NOMO-1 treated with DMSO at 0.1 percent for 48 hours (cell line): Measurements from ENCODE around the gene SERPINA1.

ENCODE experiments used
- DNase-seq: peaks from one replicate; lab custom pipeline; 2025; ENCODE audit not compliant: unreplicated experiment; lab: John Stamatoyannopoulos, UW

Gene SERPINA1

GRCh38 chr14:94384342-94384741, 4.1 kb downstream of the SERPINA1 start:
- no peak for DNase-seq

- DNase-seq, result no peak
Measured at GRCh38 chr14:94383777-94384176, 4.6 kb downstream of the SERPINA1 start.

- DNase-seq, result no peak
Measured at GRCh38 chr14:94382716-94383596, 5.4 kb downstream of the SERPINA1 start.

DNA sequence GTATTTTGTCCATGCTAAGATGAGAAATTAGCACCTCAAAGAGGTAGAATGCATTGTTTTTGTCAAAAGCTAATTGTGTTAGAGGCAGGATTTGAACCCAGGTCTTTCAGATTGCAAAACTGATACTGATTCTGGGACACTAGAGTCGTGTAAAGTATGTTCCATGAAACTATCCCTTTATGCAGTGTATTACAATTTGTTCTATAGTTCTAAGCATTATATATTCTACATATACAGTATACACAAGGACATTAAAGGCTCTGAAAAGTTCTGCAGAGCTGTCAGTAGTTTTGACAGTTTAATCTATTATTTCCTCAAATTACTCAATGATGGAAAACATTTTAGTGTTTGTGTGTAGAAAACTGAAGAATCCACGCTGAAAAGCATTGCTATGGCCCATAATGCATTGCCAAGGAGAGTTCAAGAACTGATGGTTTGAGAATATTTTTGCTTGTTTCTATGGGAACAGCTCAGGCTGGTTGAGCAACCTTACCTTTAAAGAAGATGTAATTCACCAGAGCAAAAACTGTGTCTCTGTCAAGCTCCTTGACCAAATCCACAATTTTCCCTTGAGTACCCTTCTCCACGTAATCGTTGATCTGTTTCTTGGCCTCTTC, 6.2 kb downstream of the SERPINA1 start:
- no peak for DNase-seq

DNA sequence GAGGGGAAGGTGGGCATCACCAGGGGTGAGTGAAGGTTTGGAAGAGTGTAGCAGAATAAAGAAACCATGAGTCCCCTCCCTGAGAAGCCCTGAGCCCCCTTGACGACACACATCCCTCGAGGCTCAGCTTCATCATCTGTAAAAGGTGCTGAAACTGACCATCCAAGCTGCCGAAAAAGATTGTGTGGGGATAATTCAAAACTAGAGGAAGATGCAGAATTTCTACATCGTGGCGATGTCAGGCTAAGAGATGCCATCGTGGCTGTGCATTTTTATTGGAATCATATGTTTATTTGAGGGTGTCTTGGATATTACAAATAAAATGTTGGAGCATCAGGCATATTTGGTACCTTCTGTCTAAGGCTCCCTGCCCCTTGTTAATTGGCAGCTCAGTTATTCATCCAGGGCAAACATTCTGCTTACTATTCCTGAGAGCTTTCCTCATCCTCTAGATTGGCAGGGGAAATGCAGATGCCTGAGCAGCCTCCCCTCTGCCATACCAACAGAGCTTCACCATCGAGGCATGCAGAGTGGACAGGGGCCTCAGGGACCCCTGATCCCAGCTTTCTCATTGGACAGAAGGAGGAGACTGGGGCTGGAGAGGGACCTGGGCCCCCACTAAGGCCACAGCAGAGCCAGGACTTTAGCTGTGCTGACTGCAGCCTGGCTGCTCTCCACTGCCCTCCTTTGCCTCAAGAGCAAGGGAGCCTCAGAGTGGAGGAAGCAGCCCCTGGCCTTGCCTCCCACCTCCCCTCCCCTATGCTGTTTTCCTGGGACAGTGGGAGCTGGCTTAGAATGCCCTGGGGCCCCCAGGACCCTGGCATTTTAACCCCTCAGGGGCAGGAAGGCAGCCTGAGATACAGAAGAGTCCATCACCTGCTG, 7.0 kb downstream of the SERPINA1 start:
- no peak for DNase-seq

DNA sequence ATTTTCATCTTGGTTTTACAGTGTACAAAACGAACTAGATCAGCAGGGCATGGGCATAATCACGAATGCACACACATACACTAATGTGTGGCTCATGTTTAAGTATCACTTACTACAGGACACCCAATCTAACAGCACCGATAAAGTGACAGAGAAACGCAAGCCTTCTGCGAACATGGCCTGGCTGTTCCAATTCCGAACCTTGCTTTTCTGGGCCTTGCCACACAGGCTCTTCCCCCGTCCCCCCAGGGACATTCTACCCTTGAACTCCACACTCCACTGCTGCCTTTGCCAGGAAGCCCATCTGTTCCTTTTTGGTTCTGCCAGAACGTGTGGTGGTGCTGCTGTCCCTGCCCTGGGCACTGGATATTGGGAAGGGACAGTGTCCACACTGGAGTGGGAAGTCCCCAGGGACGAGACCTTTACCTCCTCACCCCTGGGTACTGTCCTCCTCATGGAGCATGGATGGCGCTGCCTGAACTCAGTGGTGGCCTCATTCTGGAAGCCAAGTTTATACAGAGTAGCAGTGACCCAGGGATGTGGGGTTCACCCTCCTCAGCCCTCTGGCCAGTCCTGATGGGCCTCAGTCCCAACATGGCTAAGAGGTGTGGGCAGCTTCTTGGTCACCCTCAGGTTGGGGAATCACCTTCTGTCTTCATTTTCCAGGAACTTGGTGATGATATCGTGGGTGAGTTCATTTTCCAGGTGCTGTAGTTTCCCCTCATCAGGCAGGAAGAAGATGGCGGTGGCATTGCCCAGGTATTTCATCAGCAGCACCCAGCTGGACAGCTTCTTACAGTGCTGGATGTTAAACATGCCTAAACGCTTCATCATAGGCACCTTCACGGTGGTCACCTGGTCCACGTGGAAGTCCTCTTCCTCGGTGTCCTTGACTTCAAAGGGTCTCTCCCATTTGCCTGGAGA, 7.9 kb downstream of the SERPINA1 start:
- no peak for DNase-seq

DNA sequence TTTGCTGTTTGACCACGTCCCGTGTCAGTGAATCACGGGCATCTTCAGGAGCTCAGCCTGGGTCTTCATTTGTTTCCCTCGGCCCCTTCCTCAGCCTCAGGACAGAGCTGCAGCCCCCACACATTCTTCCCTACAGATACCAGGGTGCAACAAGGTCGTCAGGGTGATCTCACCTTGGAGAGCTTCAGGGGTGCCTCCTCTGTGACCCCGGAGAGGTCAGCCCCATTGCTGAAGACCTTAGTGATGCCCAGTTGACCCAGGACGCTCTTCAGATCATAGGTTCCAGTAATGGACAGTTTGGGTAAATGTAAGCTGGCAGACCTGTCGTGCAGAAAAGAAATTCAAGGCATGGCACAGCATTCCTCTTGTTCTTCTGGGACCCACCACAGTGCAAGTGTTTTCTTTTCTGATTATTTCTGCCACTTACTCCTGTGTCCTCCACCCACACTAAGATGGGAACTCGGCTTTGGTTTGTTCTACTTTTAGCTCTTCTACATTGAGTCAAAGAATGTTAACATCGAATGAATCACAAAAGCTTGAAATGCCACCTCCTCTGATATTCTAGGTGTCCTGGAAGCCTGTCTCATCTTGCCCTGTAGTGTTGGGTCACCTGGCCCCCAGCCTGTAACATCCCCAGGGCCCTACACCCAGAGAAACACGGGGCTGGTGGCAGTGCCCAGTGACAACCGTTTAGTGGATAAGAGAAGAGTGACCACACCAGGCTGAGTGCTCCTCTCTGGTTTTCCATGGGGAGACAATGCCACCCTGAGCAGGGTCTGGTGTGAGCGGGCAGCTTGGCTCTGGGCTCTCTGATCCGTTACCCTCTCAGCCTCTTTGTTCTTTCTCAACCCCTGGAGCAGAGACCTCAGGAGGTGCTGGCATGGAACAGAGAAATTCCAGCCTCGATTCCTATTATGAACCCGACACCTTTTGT, 8.8 kb downstream of the SERPINA1 start:
- no peak for DNase-seq

- no peak for DNase-seq
Measured at GRCh38 chr14:94378527-94379290, 9.7 kb downstream of the SERPINA1 start.

- no peak for DNase-seq
Measured at GRCh38 chr14:94377866-94378470, 10.4 kb downstream of the SERPINA1 start.

- DNase-seq, result no peak
Measured at GRCh38 chr14:94376976-94377865, 11.2 kb downstream of the SERPINA1 start.

- no peak for DNase-seq
Measured at GRCh38 chr14:94376108-94376975, 12.1 kb downstream of the SERPINA1 start.

- DNase-seq, result no peak
Measured at GRCh38 chr14:94375552-94376107, 12.8 kb downstream of the SERPINA1 start.

GRCh38 chr14:94374749-94375260, 13.6 kb downstream of the SERPINA1 start:
- DNase-seq, result no peak

DNA sequence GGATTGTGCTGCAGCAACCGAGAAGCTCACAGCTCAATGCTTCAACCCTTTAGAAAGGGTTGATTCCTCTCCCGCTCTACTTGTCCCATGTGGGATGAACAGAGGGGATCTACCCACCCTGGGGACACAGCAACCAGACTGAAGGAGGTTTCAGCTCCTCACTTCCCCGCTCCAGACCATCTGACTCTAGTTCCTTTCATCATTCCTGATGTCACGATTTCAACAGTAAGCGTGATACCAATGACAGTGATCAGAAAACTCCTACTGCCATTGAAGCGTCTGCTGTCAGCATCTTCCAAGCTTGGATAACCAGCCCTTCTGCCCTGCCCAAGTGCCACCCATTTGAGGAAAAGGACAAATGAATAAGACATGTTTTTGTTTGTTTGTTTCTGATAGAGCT, 14.3 kb downstream of the SERPINA1 start:
- no peak for DNase-seq

DNA sequence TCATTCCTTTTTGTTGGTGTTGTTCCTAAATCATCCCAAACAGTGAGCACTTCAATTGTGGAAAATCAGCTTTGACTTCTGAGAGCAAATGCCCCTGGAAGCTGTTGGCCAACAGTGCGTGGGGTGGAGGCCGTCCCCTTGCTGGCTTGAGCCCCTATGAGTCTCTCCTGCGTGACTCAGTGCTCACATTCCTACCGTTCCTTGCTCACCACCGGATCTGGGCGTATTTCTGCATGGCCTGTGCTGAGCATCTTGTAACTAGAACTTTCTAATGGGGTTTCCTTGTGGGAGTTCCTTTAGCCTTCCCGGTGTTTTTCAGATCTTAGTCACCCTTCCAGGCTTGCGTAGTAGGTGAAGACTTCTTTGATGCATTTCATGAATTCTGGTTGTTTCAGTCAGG, 14.7 kb downstream of the SERPINA1 start:
- no peak for DNase-seq
